ENCODE results near the gene FSHB. TPM values are rescaled to one million over a fixed set of nuclear protein-coding genes. Genes with fewer than 3 reads are reported as not detected.

FSHB gene
- total RNA-seq, 1 experiment from 2014 or later: not detected

DNA sequence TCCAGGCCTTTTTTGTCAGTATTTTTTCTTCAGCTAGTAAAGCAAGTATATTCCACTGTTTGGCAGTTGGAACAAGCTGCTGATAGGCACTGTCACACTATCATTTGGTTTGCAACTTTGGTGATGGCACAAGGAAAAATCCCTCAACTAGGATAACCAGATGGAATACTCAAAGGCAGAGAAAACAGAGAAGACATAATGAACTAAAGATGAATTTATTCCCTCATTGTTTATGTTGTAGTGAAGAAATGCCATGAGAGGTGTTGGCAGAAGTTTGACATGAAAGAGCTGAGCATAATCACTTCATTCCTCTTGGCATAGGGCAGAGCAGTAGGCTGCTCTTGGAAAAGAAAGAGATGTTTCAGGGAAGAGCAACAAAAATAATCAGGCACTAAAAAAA is 39.9 kb downstream of the FSHB start:
- Histone ChIP-seq H4K91ac (ENCODE audit: insufficient read length, low read depth, low read length) (no peak overlapping the region), H2BK15ac (ENCODE audit: low read depth, low read length) (no peak overlapping the region), H4K5ac (ENCODE audit: insufficient read length, low read depth, low read length) (no peak overlapping the region), H3K27ac (ENCODE audit: insufficient read length, low read depth, low read length) (no peak overlapping the region), H3K79me2 (ENCODE audit: insufficient read depth, low read length) (no peaks in the 10 kb centered on the region), H2BK20ac (ENCODE audit: low read depth, low read length, poor library complexity, severe bottlenecking) (no peak overlapping the region), H2AFZ (ENCODE audit: low read length) (no peak overlapping the region), H3K79me1 (ENCODE audit: insufficient read depth, low read depth, low read length, poor library complexity, severe bottlenecking) (no peaks in the 10 kb centered on the region), H4K20me1 (ENCODE audit: control insufficient read depth, insufficient read depth, insufficient read length) (no peaks in the 10 kb centered on the region), H2BK120ac (ENCODE audit: low read depth, low read length, poor library complexity, severe bottlenecking) (no peak overlapping the region), H3T11ph (ENCODE audit: low read length) (no peak overlapping the region), H3K14ac (ENCODE audit: insufficient read depth, low read length) (no peak overlapping the region), H3K4me1 (ENCODE audit: insufficient read depth, low read length) (no peaks in the 10 kb centered on the region), H3K4ac (ENCODE audit: low read depth, low read length) (no peak overlapping the region), H3K9me3 (ENCODE audit: control insufficient read depth, low read depth, low read length) (no peaks in the 10 kb centered on the region), H3K27me3 (ENCODE audit: insufficient read depth, low read length) (no peaks in the 10 kb centered on the region), H3K23ac (ENCODE audit: insufficient read length, low read depth, low read length) (no peak overlapping the region), H2BK12ac (ENCODE audit: insufficient read length, low read depth, low read length) (no peak overlapping the region), H3K23me2 (ENCODE audit: insufficient read length, low read depth, low read length, poor library complexity, severe bottlenecking) (no peaks in the 10 kb centered on the region), H4K8ac (replicated peaks; ENCODE audit: insufficient read length, low read depth, low read length) (no peak overlapping the region), H3K56ac (ENCODE audit: insufficient read length, low read depth, low read length) (no peak overlapping the region), H2AK5ac (ENCODE audit: insufficient read length, low read length) (no peak overlapping the region), H3K18ac (ENCODE audit: insufficient read length, low read depth, low read length) (no peak overlapping the region), H3K4me2 (ENCODE audit: insufficient read depth, insufficient read length, low read length) (no peak overlapping the region), H3K9ac (ENCODE audit: extremely low read depth, insufficient read length, low read length) (no peak overlapping the region), H2BK5ac (ENCODE audit: insufficient read length, low read length) (no peak overlapping the region)
- Mint-ChIP-seq H3K27me3 (ENCODE audit: low read depth) (peaks cover 1% of the 10 kb centered on the region), H3K4me3 (no peak overlapping the region), H3K9me3 (peaks cover 19 to 23% of the 10 kb centered on the region in 2 experiments), H3K27ac (no peak overlapping the region), H3K36me3 (ENCODE audit: insufficient read depth in 1 of 3, low read depth in 3 of 3) (peaks cover 0 to 19% (median 2%) of the 10 kb centered on the region in 3 experiments; a peak in 5 of 7 replicates), H3K4me1 (no peaks in the 10 kb centered on the region)
- no peak for DNase-seq
- TF ChIP-seq, protein P1, sequence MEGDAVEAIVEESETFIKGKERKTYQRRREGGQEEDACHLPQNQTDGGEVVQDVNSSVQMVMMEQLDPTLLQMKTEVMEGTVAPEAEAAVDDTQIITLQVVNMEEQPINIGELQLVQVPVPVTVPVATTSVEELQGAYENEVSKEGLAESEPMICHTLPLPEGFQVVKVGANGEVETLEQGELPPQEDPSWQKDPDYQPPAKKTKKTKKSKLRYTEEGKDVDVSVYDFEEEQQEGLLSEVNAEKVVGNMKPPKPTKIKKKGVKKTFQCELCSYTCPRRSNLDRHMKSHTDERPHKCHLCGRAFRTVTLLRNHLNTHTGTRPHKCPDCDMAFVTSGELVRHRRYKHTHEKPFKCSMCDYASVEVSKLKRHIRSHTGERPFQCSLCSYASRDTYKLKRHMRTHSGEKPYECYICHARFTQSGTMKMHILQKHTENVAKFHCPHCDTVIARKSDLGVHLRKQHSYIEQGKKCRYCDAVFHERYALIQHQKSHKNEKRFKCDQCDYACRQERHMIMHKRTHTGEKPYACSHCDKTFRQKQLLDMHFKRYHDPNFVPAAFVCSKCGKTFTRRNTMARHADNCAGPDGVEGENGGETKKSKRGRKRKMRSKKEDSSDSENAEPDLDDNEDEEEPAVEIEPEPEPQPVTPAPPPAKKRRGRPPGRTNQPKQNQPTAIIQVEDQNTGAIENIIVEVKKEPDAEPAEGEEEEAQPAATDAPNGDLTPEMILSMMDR (conservative IDR thresholded peaks at IDR 0.05): no peak

Data from H9 (cell line).